DOHH2 (cell line): ENCODE measurements around the gene GAS2L1.

Experiments used
- H3F3A ChIP-seq: fragments of 200-600 bp; sonication (generic), shearing (Covaris generic); 2 replicates; pipeline ENCODE4 v1.6.0; 2016; ENCODE audit warnings: antibody characterized with exemption, mild to moderate bottlenecking; ENCODE audit not compliant: control insufficient read depth, insufficient read depth
- H3K27ac ChIP-seq: fragments of 200-600 bp; sonication (generic); 2 replicates; pipeline ENCODE4 v1.5.1; 2014; ENCODE audit warnings: low read depth, mild to moderate bottlenecking, low read length, moderate library complexity
- H3K27me3 ChIP-seq: fragments of 200-600 bp; sonication (generic); 2 replicates; pipeline ENCODE4 v1.6.1; 2014; ENCODE audit warnings: mild to moderate bottlenecking, low read length, mixed read lengths; ENCODE audit not compliant: control insufficient read depth
- H3K36me3 ChIP-seq: fragments of 200-600 bp; sonication (generic); 2 replicates; pipeline ENCODE4 v1.6.1; 2014; ENCODE audit warnings: mild to moderate bottlenecking, low read length, moderate library complexity, mixed read lengths; ENCODE audit not compliant: control insufficient read depth
- H3K4me1 ChIP-seq: fragments of 200-600 bp; sonication (generic); 2 replicates; pipeline ENCODE4 v1.6.1; 2014; ENCODE audit warnings: mild to moderate bottlenecking, low read length, mixed read lengths; ENCODE audit not compliant: control insufficient read depth
- H3K4me2 ChIP-seq: fragments of 200-600 bp; sonication (generic); 2 replicates; pipeline ENCODE4 v1.6.0; 2014; ENCODE audit warnings: mild to moderate bottlenecking, low read length, moderate library complexity
- H3K4me3 ChIP-seq: fragments of 200-600 bp; sonication (generic); 2 replicates; pipeline ENCODE4 v1.5.1; 2014; ENCODE audit warnings: mild to moderate bottlenecking, low read length, mixed read lengths
- H3K79me2 ChIP-seq: fragments of 200-600 bp; sonication (generic); 2 replicates; pipeline ENCODE4 v1.6.1; 2014; ENCODE audit warnings: mild to moderate bottlenecking, low read length, mixed read lengths; ENCODE audit not compliant: control insufficient read depth
- H3K9me2 ChIP-seq: fragments of 200-600 bp; sonication (generic); replicated peaks from 2 replicates; pipeline ENCODE4 v1.6.1; 2014; ENCODE audit warnings: mild to moderate bottlenecking, low read length, mixed read lengths; ENCODE audit not compliant: control insufficient read depth
- H3K9me3 ChIP-seq: fragments of 200-600 bp; sonication (generic); 2 replicates; pipeline ENCODE4 v1.6.1; 2014; ENCODE audit warnings: antibody characterized with exemption, low read length, mixed read lengths; ENCODE audit not compliant: control insufficient read depth, insufficient read depth
- H4K20me1 ChIP-seq: fragments of 200-600 bp; sonication (generic); 2 replicates; pipeline ENCODE4 v1.6.0; 2014; ENCODE audit warnings: low read depth, mild to moderate bottlenecking, antibody characterized with exemption, low read length, moderate library complexity; ENCODE audit not compliant: control insufficient read depth, insufficient read depth
- CTCF ChIP-seq: fragments of 200-600 bp; sonication (generic); IDR thresholded peaks from one replicate; pipeline ENCODE4 v1.5.1; 2014; ENCODE audit warnings: antibody characterized with exemption, mild to moderate bottlenecking, low read depth, low read length; ENCODE audit not compliant: poor library complexity, severe bottlenecking
- EZH2phosphoT487 ChIP-seq: fragments of 200-600 bp; sonication (generic); IDR thresholded peaks from 2 replicates; pipeline ENCODE4 v1.6.1; 2017; ENCODE audit warnings: borderline replicate concordance, mild to moderate bottlenecking, antibody characterized with exemption, low read length, moderate library complexity, mixed read lengths

GAS2L1 gene

DNA sequence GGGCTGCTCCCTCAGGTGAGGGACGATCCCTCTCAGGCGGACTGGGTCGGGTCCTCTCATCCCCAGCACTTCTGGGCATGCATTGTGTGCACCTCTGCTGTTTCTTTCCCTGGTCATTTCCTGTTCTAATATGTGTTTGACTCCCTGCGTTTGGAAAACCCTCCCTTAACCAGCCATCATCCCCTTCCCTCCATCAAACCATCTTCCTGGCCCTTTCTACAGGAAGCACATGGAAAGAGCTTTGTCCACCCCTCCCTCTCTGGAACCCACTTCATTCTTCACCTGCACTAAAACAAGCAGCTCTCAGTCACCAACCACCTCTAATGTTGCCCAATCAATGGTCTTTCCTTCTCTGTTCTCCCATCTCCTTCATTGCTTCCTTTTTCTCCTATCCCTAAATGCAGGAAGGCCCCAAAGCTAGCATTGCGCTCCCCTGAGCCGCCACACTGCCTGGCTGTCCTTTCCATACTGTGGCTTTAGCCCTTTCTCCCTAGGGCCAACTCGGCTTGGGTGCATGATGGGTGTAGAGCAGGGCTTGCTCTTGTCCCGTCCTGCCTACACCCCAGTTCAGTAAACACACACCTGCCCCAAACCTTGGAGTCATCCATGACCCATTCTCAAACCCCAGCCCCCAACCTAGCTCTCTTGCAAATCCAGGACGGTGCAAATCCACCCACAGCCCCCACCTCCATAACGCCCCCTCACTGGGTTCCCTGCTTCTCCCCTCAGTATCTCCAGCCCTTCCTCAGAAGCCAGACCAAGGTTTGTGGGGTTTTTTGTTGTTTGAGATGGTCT is 5.4 kb upstream of the GAS2L1 start:
- no peak overlapping the region for H3K4me2 ChIP-seq
- peaks cover 48% of the 10 kb centered on the region for H3K36me3 ChIP-seq
- H3K4me1 ChIP-seq: peaks cover 24% of the 10 kb centered on the region
- H3K9me2 ChIP-seq: no peaks in the 10 kb centered on the region
- H3K9me3 ChIP-seq: no peaks in the 10 kb centered on the region
- peaks cover 30% of the 10 kb centered on the region for H3F3A ChIP-seq
- peaks cover 9% of the 10 kb centered on the region; the same call in 1 of the 2 replicates for H4K20me1 ChIP-seq
- TF ChIP-seq CTCF (no peak), EZH2phosphoT487 (no peak)
- H3K79me2 ChIP-seq: no peaks in the 10 kb centered on the region
- H3K27me3 ChIP-seq: peaks cover 5% of the 10 kb centered on the region; the same call in 1 of the 2 replicates
- no peak overlapping the region for H3K27ac ChIP-seq
- H3K4me3 ChIP-seq: no peak overlapping the region

DNA sequence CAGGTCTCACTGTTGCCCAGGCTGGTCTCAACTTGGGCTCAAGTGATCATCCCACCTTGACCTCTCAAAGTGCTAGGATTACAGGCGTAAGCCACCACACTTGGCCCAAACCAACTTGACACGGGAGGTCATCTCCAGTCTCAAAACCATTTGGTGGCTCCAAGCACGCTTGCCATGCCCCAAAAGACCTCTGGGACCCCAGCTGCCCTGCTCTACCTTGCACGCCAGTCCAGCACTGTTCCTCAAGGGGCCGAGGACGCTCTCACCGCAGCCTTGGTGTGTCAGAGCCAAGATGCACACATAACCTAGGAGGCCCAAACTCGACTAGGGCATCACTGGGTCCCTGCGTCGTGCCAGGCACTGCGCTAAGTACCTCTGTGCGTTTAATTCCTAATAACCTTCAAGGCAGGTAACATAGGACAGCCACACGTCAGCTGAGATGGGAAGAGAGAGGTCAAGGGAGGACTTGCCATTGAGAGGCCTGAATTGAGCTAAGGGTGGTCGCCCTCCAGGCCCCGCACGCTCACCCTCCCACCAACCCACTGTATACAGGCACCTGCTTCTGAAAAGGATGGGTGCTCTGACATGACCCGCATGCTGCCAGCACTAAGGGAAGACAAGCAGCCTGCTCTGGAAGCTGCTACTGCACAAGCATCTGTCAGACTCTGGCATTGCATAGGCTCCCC is 4.6 kb upstream of the GAS2L1 start:
- no peaks in the 10 kb centered on the region for H3K9me3 ChIP-seq
- H3K4me3 ChIP-seq: no peak overlapping the region
- peaks cover 10% of the 10 kb centered on the region for H3K27me3 ChIP-seq
- peaks cover 9% of the 10 kb centered on the region; the same call in 1 of the 2 replicates for H4K20me1 ChIP-seq
- peaks cover 29% of the 10 kb centered on the region for H3K4me1 ChIP-seq
- H3K9me2 ChIP-seq: no peaks in the 10 kb centered on the region
- H3K36me3 ChIP-seq: peaks cover 40% of the 10 kb centered on the region
- no peak for TF ChIP-seq CTCF
- no peak for TF ChIP-seq EZH2phosphoT487
- H3K4me2 ChIP-seq: no peak overlapping the region
- H3K27ac ChIP-seq: no peak overlapping the region
- peaks cover 28% of the 10 kb centered on the region for H3F3A ChIP-seq
- no peaks in the 10 kb centered on the region for H3K79me2 ChIP-seq

- no peak overlapping the region for H3K27ac ChIP-seq
Observed at GRCh38 chr22:29302402-29302680, 4.1 kb upstream of the GAS2L1 start.

More at GRCh38 chr22:29302402-29302680, 4.1 kb upstream of the GAS2L1 start:
- H3K79me2 ChIP-seq: no peaks in the 10 kb centered on the region
- peaks cover 6% of the 10 kb centered on the region; the same call in 1 of the 2 replicates for H4K20me1 ChIP-seq
- peaks cover 10% of the 10 kb centered on the region for H3K27me3 ChIP-seq
- peaks cover 28% of the 10 kb centered on the region for H3F3A ChIP-seq
- H3K4me1 ChIP-seq: peaks cover 29% of the 10 kb centered on the region
- H3K4me2 ChIP-seq: no peak overlapping the region
- no peaks in the 10 kb centered on the region for H3K9me3 ChIP-seq
- no peak for TF ChIP-seq EZH2phosphoT487
- TF ChIP-seq CTCF: no peak
- H3K4me3 ChIP-seq: no peak overlapping the region
- H3K36me3 ChIP-seq: peaks cover 35% of the 10 kb centered on the region
- H3K9me2 ChIP-seq: no peaks in the 10 kb centered on the region
